Activated CD4-positive, alpha-beta T cell treated with anti-CD3 and anti-CD28 coated beads for 1 hour (primary cell): ENCODE measurements around the gene CUEDC1.
"Not testable (repeated sequence)": the region's sequence is repeated elsewhere in the genome, so short reads cannot be mapped to it uniquely, and the experiment has no call there.

ENCODE experiments used
- DNase-seq: peaks from one replicate; pipeline ENCODE4 v3.0.0-alpha.2; 2020

Gene CUEDC1

GRCh38 chr17:57984936-57985674 is 29.9 kb upstream of the CUEDC1 start:
- DNase-seq: no peak

GRCh38 chr17:57984261-57984890 is 29.2 kb upstream of the CUEDC1 start:
- DNase-seq: no peak

GRCh38 chr17:57983446-57983845 is 28.2 kb upstream of the CUEDC1 start:
- DNase-seq: no peak

- no peak for DNase-seq
Observed at GRCh38 chr17:57982452-57983170, 27.4 kb upstream of the CUEDC1 start.

- DNase-seq: no peak
Observed at GRCh38 chr17:57980522-57980921, 25.3 kb upstream of the CUEDC1 start.

- no peak for DNase-seq
Observed at GRCh38 chr17:57979076-57979475, 23.9 kb upstream of the CUEDC1 start.

- DNase-seq: no peak
Observed at GRCh38 chr17:57976594-57976993, 21.4 kb upstream of the CUEDC1 start.

- no peak for DNase-seq
Observed at GRCh38 chr17:57975044-57975443, 19.8 kb upstream of the CUEDC1 start.

GRCh38 chr17:57974053-57974824 is 19.0 kb upstream of the CUEDC1 start:
- not testable (repeated sequence) for DNase-seq

GRCh38 chr17:57972151-57972550 is 16.9 kb upstream of the CUEDC1 start:
- DNase-seq: no peak

GRCh38 chr17:57971572-57971971 is 16.4 kb upstream of the CUEDC1 start:
- no peak for DNase-seq

- DNase-seq: no peak
Observed at GRCh38 chr17:57970710-57971109, 15.5 kb upstream of the CUEDC1 start.

GRCh38 chr17:57968456-57968855 is 13.2 kb upstream of the CUEDC1 start:
- no peak for DNase-seq

- DNase-seq: no peak
Observed at GRCh38 chr17:57966875-57967274, 11.7 kb upstream of the CUEDC1 start.

- DNase-seq: no peak
Observed at GRCh38 chr17:57966246-57966645, 11.0 kb upstream of the CUEDC1 start.

GRCh38 chr17:57965521-57966160 is 10.4 kb upstream of the CUEDC1 start:
- no peak for DNase-seq

GRCh38 chr17:57963149-57963511 is 7.9 kb upstream of the CUEDC1 start:
- no peak for DNase-seq

- no peak for DNase-seq
Observed at GRCh38 chr17:57962279-57963148, 7.3 kb upstream of the CUEDC1 start.

GRCh38 chr17:57959929-57960328 is 4.7 kb upstream of the CUEDC1 start:
- no peak for DNase-seq

- not testable (repeated sequence) for DNase-seq
Observed at GRCh38 chr17:57958391-57958790, 3.2 kb upstream of the CUEDC1 start.

GRCh38 chr17:57957886-57958285 is 2.7 kb upstream of the CUEDC1 start:
- DNase-seq: no peak
